NCI-H82 treated with DMSO at 0.1 percent for 48 hours (cell line): ENCODE results near the gene CNTNAP2.

ENCODE experiments used
- DNase-seq: peaks from one replicate; lab custom pipeline; 2025; ENCODE audit not compliant: unreplicated experiment; lab: John Stamatoyannopoulos, UW

The CNTNAP2 gene

GRCh38 chr7:147519062-147519461 lies 1402.5 kb downstream of the CNTNAP2 start:
- no peak for DNase-seq

GRCh38 chr7:147523056-147523455 lies 1406.5 kb downstream of the CNTNAP2 start:
- no peak for DNase-seq

- DNase-seq = no peak
These were observed 1408.2 kb downstream of the CNTNAP2 start for GRCh38 chr7:147524726-147525250.

- DNase-seq = no peak
These were observed 1408.7 kb downstream of the CNTNAP2 start for GRCh38 chr7:147525325-147525724.

- no peak for DNase-seq
These were observed 1419.1 kb downstream of the CNTNAP2 start for GRCh38 chr7:147535701-147536111.

GRCh38 chr7:147539685-147540084 lies 1423.1 kb downstream of the CNTNAP2 start:
- no peak for DNase-seq

GRCh38 chr7:147540743-147541142 lies 1424.1 kb downstream of the CNTNAP2 start:
- no peak for DNase-seq

GRCh38 chr7:147541261-147541660 lies 1424.7 kb downstream of the CNTNAP2 start:
- DNase-seq = peak; percentile 97

- peak; percentile 77 for DNase-seq
These were observed 1430.8 kb downstream of the CNTNAP2 start for GRCh38 chr7:147547252-147547897.

- DNase-seq = peak; percentile 91
These were observed 1439.7 kb downstream of the CNTNAP2 start for GRCh38 chr7:147556317-147556716.

- DNase-seq = no peak
These were observed 1447.1 kb downstream of the CNTNAP2 start for GRCh38 chr7:147563669-147564068.

- DNase-seq = no peak
These were observed 1448.3 kb downstream of the CNTNAP2 start for GRCh38 chr7:147564786-147565476.

GRCh38 chr7:147567043-147567442 lies 1450.4 kb downstream of the CNTNAP2 start:
- DNase-seq = no peak

- peak; percentile 48 for DNase-seq
These were observed 1452.7 kb downstream of the CNTNAP2 start for GRCh38 chr7:147569116-147569913.

- no peak for DNase-seq
These were observed 1453.8 kb downstream of the CNTNAP2 start for GRCh38 chr7:147570390-147570789.

- no peak for DNase-seq
These were observed 1455.0 kb downstream of the CNTNAP2 start for GRCh38 chr7:147571436-147572185.

- no peak for DNase-seq
These were observed 1461.6 kb downstream of the CNTNAP2 start for GRCh38 chr7:147578196-147578595.

GRCh38 chr7:147579148-147579547 lies 1462.5 kb downstream of the CNTNAP2 start:
- DNase-seq = no peak

GRCh38 chr7:147584771-147585193 lies 1468.2 kb downstream of the CNTNAP2 start:
- peak; percentile 31 for DNase-seq

- no peak for DNase-seq
These were observed 1469.5 kb downstream of the CNTNAP2 start for GRCh38 chr7:147586110-147586509.

GRCh38 chr7:147586526-147586925 lies 1469.9 kb downstream of the CNTNAP2 start:
- no peak for DNase-seq
